Colonic mucosa (tissue), 4 donors: ENCODE data around the gene RNF214. TPM values are rescaled to one million over a fixed set of nuclear protein-coding genes. Genes with fewer than 3 reads are reported as not detected.

Experiments used
- DNase-seq: peaks from one replicate; pipeline ENCODE4 v3.0.0-alpha.2; 2020
- H3K27ac ChIP-seq: fragments of 200-600 bp; one replicate; pipeline ENCODE4 v1.8.0; 2021
- H3K27me3 ChIP-seq: fragments of 200-600 bp; one replicate; pipeline ENCODE4 v1.8.0; 2021
- H3K36me3 ChIP-seq: fragments of 200-600 bp; one replicate; pipeline ENCODE4 v1.8.0; 2021
- H3K4me1 ChIP-seq: fragments of 200-600 bp; one replicate; pipeline ENCODE4 v1.8.0; 2021; ENCODE audit warnings: mild to moderate bottlenecking
- H3K4me3 ChIP-seq: fragments of 200-600 bp; one replicate; pipeline ENCODE4 v1.8.0; 2021
- H3K9ac ChIP-seq, 2 donors: one replicate each; pipeline ENCODE4 v1.7.0; 2013; ENCODE audit warnings: control low read depth in 2 of 2, low read depth in 2 of 2, low read length in 2 of 2
- H3K9me3 ChIP-seq: fragments of 200-600 bp; one replicate; pipeline ENCODE4 v1.8.0; 2021
- CTCF ChIP-seq: fragments of 200-600 bp; IDR thresholded peaks from one replicate; pipeline ENCODE4 v1.8.0; 2022; ENCODE audit warnings: antibody characterized with exemption, mild to moderate bottlenecking
- intact Hi-C: fragments of 100-400 bp; cut with DNase I; formaldehyde crosslinking; loops from one replicate; pipeline ENCODE4 v1.14.1; 2022
- total RNA-seq, 2 donors: library from RNA; stranded (reverse); fragmentation: NEBNext Ultra II Directional in 1 of 2; extraction: Animal tissue kit (Norgen Biotek cat#: 25700) in 1 of 2; gene quantifications; one replicate each; pipeline ENCODE4 v1.2.1, GENCODE V29; 2021
- donor health status: healthy.
- donor health status: DM: no; HTN: no; CAD: no.
- donor health status: DM: no; HTN: no; CAD: no.

Gene RNF214
- total RNA-seq, 2 donors from 2014 or later, result 20.0 to 20.3 TPM

DNA sequence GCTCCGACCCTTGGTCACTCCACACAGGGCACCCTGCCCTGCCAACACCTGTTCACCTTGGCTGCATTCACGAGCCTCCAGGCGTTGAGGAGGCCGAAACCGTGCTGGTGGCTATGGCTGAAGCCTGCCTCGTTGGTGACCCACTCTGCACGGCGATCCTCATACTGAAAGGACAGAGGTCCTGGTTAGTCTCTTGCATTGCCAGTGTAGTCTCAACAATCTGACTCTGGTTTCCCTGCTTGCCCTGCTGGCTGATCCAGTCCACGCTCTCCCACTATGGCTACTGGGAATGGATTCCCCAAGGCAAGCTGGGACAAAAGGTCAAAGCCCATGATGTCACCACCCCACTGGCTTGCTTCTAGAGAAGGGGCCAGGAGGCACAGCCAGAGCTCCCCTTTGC is 13.5 kb upstream of the RNF214 start:
- H3K27me3 ChIP-seq, result no peaks in the 10 kb centered on the region
- peaks cover 37% of the 10 kb centered on the region for H3K36me3 ChIP-seq
- no peaks in the 10 kb centered on the region for H3K9me3 ChIP-seq
- no peak overlapping the region for H3K4me3 ChIP-seq
- intact Hi-C loops, result no loop called here
- H3K27ac ChIP-seq, result peak overlapping the region; percentile 67
- no peak for DNase-seq
- TF ChIP-seq CTCF, result no peak
- peak overlapping the region in 1 of 2 donors; percentile 13 for H3K9ac ChIP-seq
- peaks cover 20% of the 10 kb centered on the region for H3K4me1 ChIP-seq

DNA sequence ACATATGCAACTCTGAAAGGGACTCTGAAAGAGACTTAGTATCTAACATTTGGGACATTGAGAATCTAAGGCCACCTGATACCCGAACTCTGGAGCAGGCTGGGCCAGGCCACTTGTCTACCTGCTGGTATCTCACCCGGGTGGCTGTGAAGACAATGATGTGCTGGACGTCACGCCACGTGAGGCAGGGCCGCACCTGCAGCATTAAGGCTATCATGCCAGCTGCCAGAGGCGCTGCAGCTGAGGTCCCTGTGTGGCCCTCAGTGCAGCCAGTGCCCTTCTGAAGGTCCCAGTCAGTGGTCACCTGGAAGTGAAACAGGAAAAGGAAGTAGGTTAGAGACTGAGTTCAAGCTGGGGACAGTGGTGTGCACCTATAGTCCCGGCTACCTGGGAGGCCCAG is 13.0 kb upstream of the RNF214 start:
- H3K4me3 ChIP-seq, result no peak overlapping the region
- peaks cover 33% of the 10 kb centered on the region for H3K36me3 ChIP-seq
- intact Hi-C loops, result no loop called here
- H3K4me1 ChIP-seq, result peaks cover 20% of the 10 kb centered on the region
- no peaks in the 10 kb centered on the region for H3K27me3 ChIP-seq
- peak overlapping the region in 1 of 2 donors; percentile 13 for H3K9ac ChIP-seq
- peak overlapping the region; percentile 67 for H3K27ac ChIP-seq
- DNase-seq, result no peak
- no peaks in the 10 kb centered on the region for H3K9me3 ChIP-seq
- no peak for TF ChIP-seq CTCF

DNA sequence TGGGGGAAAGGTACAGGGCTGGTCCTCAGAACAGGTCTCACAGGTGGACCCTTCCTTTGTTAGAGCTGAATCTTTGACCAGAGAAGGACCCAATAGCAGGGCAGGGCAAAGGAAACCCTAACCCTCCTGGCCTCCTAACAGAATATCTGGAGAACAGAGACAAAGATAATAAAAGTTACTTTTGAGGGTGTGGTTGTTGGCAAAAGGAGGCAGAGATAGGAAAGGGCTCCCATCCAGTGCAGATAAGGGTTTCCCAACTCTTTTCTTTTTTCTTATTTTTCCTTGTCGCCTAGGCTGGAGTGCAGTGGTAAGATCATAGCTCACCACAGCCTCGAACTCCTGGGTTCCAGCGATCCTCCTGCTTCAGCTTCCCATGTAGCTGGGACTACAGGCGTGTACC is 12.5 kb upstream of the RNF214 start:
- intact Hi-C loops, result loop anchor here (10.0 kb wide), 2 partner anchors 115 to 345 kb away; no protein-coding TSS in a partner anchor
- Histone ChIP-seq H3K9me3 (no peaks in the 10 kb centered on the region), H3K4me3 (no peak overlapping the region), H3K27ac (peak overlapping the region; percentile 67), H3K36me3 (peaks cover 30% of the 10 kb centered on the region), H3K4me1 (peaks cover 20% of the 10 kb centered on the region), H3K27me3 (no peaks in the 10 kb centered on the region), H3K9ac (peak overlapping the region in 1 of 2 donors; percentile 31)
- no peak for DNase-seq
- no peak for TF ChIP-seq CTCF

DNA sequence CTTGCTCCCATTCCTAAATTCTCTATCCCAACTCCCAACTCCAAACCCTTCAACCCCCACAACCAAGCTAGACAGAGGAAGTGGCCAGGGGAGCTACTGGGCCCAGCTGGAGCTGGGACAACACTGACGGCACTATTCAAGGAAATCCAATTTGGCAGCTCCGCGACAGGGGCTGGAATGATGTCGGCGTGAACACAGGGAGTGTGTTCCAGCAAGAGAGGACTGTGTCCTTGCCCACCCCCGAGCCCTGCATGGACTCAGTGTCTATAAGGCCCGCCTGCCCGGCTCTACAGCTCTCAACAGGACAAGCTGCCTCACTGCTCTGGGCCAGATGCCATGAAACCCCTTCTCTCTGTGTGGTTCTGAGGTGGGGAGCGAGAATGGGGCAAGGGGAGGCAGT is 11.9 kb upstream of the RNF214 start:
- no peak for TF ChIP-seq CTCF
- Histone ChIP-seq H3K36me3 (peaks cover 30% of the 10 kb centered on the region), H3K27me3 (no peaks in the 10 kb centered on the region), H3K9me3 (no peaks in the 10 kb centered on the region), H3K4me1 (peaks cover 26% of the 10 kb centered on the region), H3K9ac (peak overlapping the region in 1 of 2 donors; percentile 31), H3K4me3 (no peak overlapping the region), H3K27ac (peak overlapping the region; percentile 67)
- intact Hi-C loops, result loop anchor here (10.0 kb wide), 2 partner anchors 116 to 346 kb away; no protein-coding TSS in a partner anchor
- no peak for DNase-seq

- H3K9ac ChIP-seq, result peak overlapping the region; percentile 13 to 56
- H3K4me1 ChIP-seq, result peaks cover 28% of the 10 kb centered on the region
- intact Hi-C loops, result loop anchor here (10.0 kb wide), 2 partner anchors 116 to 346 kb away; no protein-coding TSS in a partner anchor
- peaks cover 30% of the 10 kb centered on the region for H3K36me3 ChIP-seq
- H3K4me3 ChIP-seq, result no peak overlapping the region
- peak overlapping the region; percentile 67 for H3K27ac ChIP-seq
- no peaks in the 10 kb centered on the region for H3K27me3 ChIP-seq
- DNase-seq, result no peak
- TF ChIP-seq CTCF, result no peak
- no peaks in the 10 kb centered on the region for H3K9me3 ChIP-seq
Observed at GRCh38 chr11:117220999-117221774, 11.3 kb upstream of the RNF214 start.
